ENCODE data around the gene MICU1. TPM values are rescaled to one million over a fixed set of nuclear protein-coding genes. Genes with fewer than 3 reads are reported as not detected.

The MICU1 gene
- total and polyA plus RNA-seq, 2 donors (not counting 3 experiments of a cell fraction or from before 2014, with no cell fraction given): 27.5 to 48.0 TPM

- BruUV-seq (replicated peaks): no TSS peak
- H3K27me3 ChIP-seq (ENCODE audit: control insufficient read depth in 2 of 2, insufficient read depth in 2 of 2, low read length in 2 of 2): no peaks in the 10 kb centered on the region
- H3K9me1 ChIP-seq (replicated peaks; ENCODE audit: control insufficient read depth, extremely low read depth, insufficient read depth, low read length): no peaks in the 10 kb centered on the region
- H3K36me3 ChIP-seq (ENCODE audit: control insufficient read depth in 2 of 2, extremely low read depth in 1 of 2, insufficient read depth in 2 of 2, low read length in 2 of 2): no peaks in the 10 kb centered on the region
- POLR2A ChIA-PET: no interaction called here
- no peaks in the 10 kb centered on the region for H3K4me1 ChIP-seq (ENCODE audit: control insufficient read depth, extremely low read depth, insufficient read depth, low read length)
- H3K4me3 ChIP-seq (replicated peaks in 1 of 3; ENCODE audit: insufficient read depth in 1 of 3, low read depth in 1 of 3, low read length in 3 of 3): no peak overlapping the region
- TF ChIP-seq FOS (IDR thresholded peaks at IDR 0.05; ENCODE audit: borderline replicate concordance, insufficient read depth, low read length): no peak
- TF ChIP-seq POLR2A (IDR thresholded peaks at IDR 0.05; ENCODE audit: low read depth, low read length): no peak
- TF ChIP-seq, protein P1, sequence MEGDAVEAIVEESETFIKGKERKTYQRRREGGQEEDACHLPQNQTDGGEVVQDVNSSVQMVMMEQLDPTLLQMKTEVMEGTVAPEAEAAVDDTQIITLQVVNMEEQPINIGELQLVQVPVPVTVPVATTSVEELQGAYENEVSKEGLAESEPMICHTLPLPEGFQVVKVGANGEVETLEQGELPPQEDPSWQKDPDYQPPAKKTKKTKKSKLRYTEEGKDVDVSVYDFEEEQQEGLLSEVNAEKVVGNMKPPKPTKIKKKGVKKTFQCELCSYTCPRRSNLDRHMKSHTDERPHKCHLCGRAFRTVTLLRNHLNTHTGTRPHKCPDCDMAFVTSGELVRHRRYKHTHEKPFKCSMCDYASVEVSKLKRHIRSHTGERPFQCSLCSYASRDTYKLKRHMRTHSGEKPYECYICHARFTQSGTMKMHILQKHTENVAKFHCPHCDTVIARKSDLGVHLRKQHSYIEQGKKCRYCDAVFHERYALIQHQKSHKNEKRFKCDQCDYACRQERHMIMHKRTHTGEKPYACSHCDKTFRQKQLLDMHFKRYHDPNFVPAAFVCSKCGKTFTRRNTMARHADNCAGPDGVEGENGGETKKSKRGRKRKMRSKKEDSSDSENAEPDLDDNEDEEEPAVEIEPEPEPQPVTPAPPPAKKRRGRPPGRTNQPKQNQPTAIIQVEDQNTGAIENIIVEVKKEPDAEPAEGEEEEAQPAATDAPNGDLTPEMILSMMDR (IDR thresholded peaks at IDR 0.05; ENCODE audit: extremely low read depth in 1 of 2, insufficient read depth in 1 of 2, low read depth in 1 of 2, low read length in 2 of 2): no peak
- TF ChIP-seq GATA2 (IDR thresholded peaks at IDR 0.05; ENCODE audit: insufficient read depth, insufficient read length, low read depth, low read length): no peak
- no peak for TF ChIP-seq JUN (IDR thresholded peaks at IDR 0.05; ENCODE audit: borderline replicate concordance, insufficient read depth, insufficient read length, low read depth)
- dilution Hi-C loops (cut with MboI; ENCODE audit: extremely low pct_ligation_motif_present, low sequenced_read_pairs): no loop called here
- no peak for DNase-seq (ENCODE audit: low read depth, low spot score)
- no peaks in the 10 kb centered on the region for H4K20me1 ChIP-seq (replicated peaks; ENCODE audit: control insufficient read depth, extremely low read depth, insufficient read depth, low read length)
- no peak overlapping the region for H3K4me2 ChIP-seq (ENCODE audit: insufficient read depth, low read length)
- H3K79me2 ChIP-seq (ENCODE audit: control insufficient read depth, insufficient read depth, low read length): no peaks in the 10 kb centered on the region
- H3K9ac ChIP-seq (replicated peaks; ENCODE audit: extremely low read depth, insufficient read depth, low read length): no peak overlapping the region
- no peak overlapping the region for H2AFZ ChIP-seq (ENCODE audit: low read depth, low read length)
- FAIRE-seq: no peak
- H3K27ac ChIP-seq (ENCODE audit: insufficient read depth, low read depth, low read length): no peak overlapping the region
- no peaks in the 10 kb centered on the region for H3K9me3 ChIP-seq (replicated peaks; ENCODE audit: control insufficient read depth, insufficient read depth, low read length)
- CTCF ChIA-PET: no interaction called here
- intact Hi-C loops (cut with micrococcal nuclease): no loop called here
Measured at GRCh38 chr10:72490951-72491350, 134.9 kb downstream of the MICU1 start.

- no peak for TF ChIP-seq EZH2 (IDR thresholded peaks at IDR 0.05; ENCODE audit: borderline replicate concordance, low read depth, low read length, severe bottlenecking)
- no peak for TF ChIP-seq JUN (IDR thresholded peaks at IDR 0.05; ENCODE audit: borderline replicate concordance, insufficient read depth, insufficient read length, low read depth)
- no peak for TF ChIP-seq MYC (IDR thresholded peaks at IDR 0.05; ENCODE audit: low read depth, low read length)
- TF ChIP-seq FOS (IDR thresholded peaks at IDR 0.05; ENCODE audit: borderline replicate concordance, insufficient read depth, low read length): no peak
- TF ChIP-seq, protein P1 (IDR thresholded peaks at IDR 0.05; ENCODE audit: extremely low read depth in 1 of 2, insufficient read depth in 1 of 2, low read depth in 1 of 2, low read length in 2 of 2): no peak
- TF ChIP-seq GATA2 (IDR thresholded peaks at IDR 0.05; ENCODE audit: insufficient read depth, insufficient read length, low read depth, low read length): no peak
- TF ChIP-seq POLR2A (IDR thresholded peaks at IDR 0.05; ENCODE audit: low read depth, low read length): no peak
- no peak for TF ChIP-seq POLR2AphosphoS5 (IDR thresholded peaks at IDR 0.05; ENCODE audit: insufficient read depth, low read depth, low read length)
- TF ChIP-seq MAX (IDR thresholded peaks at IDR 0.05; ENCODE audit: insufficient read depth, insufficient read length): no peak
- Histone ChIP-seq H3K9me1 (replicated peaks; ENCODE audit: control insufficient read depth, extremely low read depth, insufficient read depth, low read length) (no peaks in the 10 kb centered on the region), H4K20me1 (replicated peaks; ENCODE audit: control insufficient read depth, extremely low read depth, insufficient read depth, low read length) (no peaks in the 10 kb centered on the region), H3K4me2 (ENCODE audit: insufficient read depth, low read length) (no peak overlapping the region), H3K27ac (ENCODE audit: insufficient read depth, low read depth, low read length) (no peak overlapping the region), H3K9me3 (replicated peaks; ENCODE audit: control insufficient read depth, insufficient read depth, low read length) (no peaks in the 10 kb centered on the region), H3K79me2 (ENCODE audit: control insufficient read depth, insufficient read depth, low read length) (no peaks in the 10 kb centered on the region), H2AFZ (ENCODE audit: low read depth, low read length) (no peak overlapping the region), H3K27me3 (ENCODE audit: control insufficient read depth in 2 of 2, insufficient read depth in 2 of 2, low read length in 2 of 2) (no peaks in the 10 kb centered on the region), H3K36me3 (ENCODE audit: control insufficient read depth in 2 of 2, extremely low read depth in 1 of 2, insufficient read depth in 2 of 2, low read length in 2 of 2) (peaks cover 0 to 2% of the 10 kb centered on the region in 2 experiments), H3K4me1 (ENCODE audit: control insufficient read depth, extremely low read depth, insufficient read depth, low read length) (no peaks in the 10 kb centered on the region), H3K4me3 (replicated peaks in 1 of 3; ENCODE audit: insufficient read depth in 1 of 3, low read depth in 1 of 3, low read length in 3 of 3) (no peak overlapping the region), H3K9ac (replicated peaks; ENCODE audit: extremely low read depth, insufficient read depth, low read length) (no peak overlapping the region)
- BruUV-seq (replicated peaks): no TSS peak
- FAIRE-seq (no peak), DNase-seq (ENCODE audit: low read depth, low spot score) (no peak)
- intact Hi-C loops (cut with micrococcal nuclease): no loop called here
- POLR2A ChIA-PET: no interaction called here
- CTCF ChIA-PET: no interaction called here
- dilution Hi-C loops (cut with MboI; ENCODE audit: extremely low pct_ligation_motif_present, low sequenced_read_pairs): no loop called here
Measured at GRCh38 chr10:72487521-72487920, 138.4 kb downstream of the MICU1 start.

Measured in endothelial cell of umbilical vein (primary cell).